DOHH2 (cell line): ENCODE measurements around the gene LPAR1.

Experiments used
- EZH2phosphoT487 ChIP-seq: fragments of 200-600 bp; sonication (generic); IDR thresholded peaks from 2 replicates; pipeline ENCODE4 v1.6.1; 2017; ENCODE audit warnings: borderline replicate concordance, mild to moderate bottlenecking, antibody characterized with exemption, low read length, moderate library complexity, mixed read lengths
- TF ChIP-seq, protein P1 (sequence below): fragments of 200-600 bp; sonication (generic); IDR thresholded peaks from one replicate; pipeline ENCODE4 v1.5.1; 2014; ENCODE audit warnings: antibody characterized with exemption, mild to moderate bottlenecking, low read depth, low read length; ENCODE audit not compliant: poor library complexity, severe bottlenecking

DNA sequence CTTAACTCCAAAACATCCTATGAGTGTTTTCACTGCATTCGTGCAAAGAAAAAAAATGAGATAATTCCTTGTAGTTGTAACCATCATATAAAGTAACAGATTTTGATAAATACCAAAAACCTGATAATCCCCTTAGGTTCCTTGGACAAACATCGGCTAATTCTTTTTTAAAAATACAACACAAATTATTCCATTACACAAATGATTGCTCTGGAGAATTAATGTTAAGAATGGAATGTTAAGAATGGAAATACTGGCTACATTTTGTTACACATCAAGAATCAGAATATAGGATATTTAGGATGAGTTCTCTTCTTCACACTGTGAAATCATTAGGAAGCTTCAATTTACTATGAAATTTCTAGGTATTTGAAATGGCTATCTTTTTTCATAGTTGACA lies 139.4 kb downstream of the LPAR1 start:
- TF ChIP-seq, protein P1, sequence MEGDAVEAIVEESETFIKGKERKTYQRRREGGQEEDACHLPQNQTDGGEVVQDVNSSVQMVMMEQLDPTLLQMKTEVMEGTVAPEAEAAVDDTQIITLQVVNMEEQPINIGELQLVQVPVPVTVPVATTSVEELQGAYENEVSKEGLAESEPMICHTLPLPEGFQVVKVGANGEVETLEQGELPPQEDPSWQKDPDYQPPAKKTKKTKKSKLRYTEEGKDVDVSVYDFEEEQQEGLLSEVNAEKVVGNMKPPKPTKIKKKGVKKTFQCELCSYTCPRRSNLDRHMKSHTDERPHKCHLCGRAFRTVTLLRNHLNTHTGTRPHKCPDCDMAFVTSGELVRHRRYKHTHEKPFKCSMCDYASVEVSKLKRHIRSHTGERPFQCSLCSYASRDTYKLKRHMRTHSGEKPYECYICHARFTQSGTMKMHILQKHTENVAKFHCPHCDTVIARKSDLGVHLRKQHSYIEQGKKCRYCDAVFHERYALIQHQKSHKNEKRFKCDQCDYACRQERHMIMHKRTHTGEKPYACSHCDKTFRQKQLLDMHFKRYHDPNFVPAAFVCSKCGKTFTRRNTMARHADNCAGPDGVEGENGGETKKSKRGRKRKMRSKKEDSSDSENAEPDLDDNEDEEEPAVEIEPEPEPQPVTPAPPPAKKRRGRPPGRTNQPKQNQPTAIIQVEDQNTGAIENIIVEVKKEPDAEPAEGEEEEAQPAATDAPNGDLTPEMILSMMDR: no peak
- no peak for TF ChIP-seq EZH2phosphoT487
